H4 (cell line): ENCODE measurements around the gene PDAP1. TPM values are rescaled to one million over a fixed set of nuclear protein-coding genes. Genes with fewer than 3 reads are reported as not detected.
"Not testable (repeated sequence)": the region's sequence is repeated elsewhere in the genome, so short reads cannot be mapped to it uniquely, and the experiment has no call there.

Experiments
- DNase-seq: peaks from one replicate; pipeline ENCODE4 v3.0.0-alpha.2; 2015; ENCODE audit warnings: low spot score
- total RNA-seq: library from RNA; depleted of rRNA; stranded (reverse); fragments of >200 nt; shearing (Covaris generic); gene quantifications from 2 replicates; pipeline ENCODE4 v1.2.3, GENCODE V29; 2014; rRNA removed

PDAP1 gene
- total RNA-seq, 1 experiment from 2014 or later: 147 TPM

- not testable (repeated sequence) for DNase-seq
Measured at GRCh38 chr7:99350641-99351040, 57.8 kb downstream of the PDAP1 start.

Other genes with a start within 250 kb of the PDAP1 start
- gene KPNA7, start 200.5 kb downstream of the PDAP1 start, total RNA-seq: not detected in 2 replicates
- gene MYH16, start 135.8 kb downstream of the PDAP1 start, total RNA-seq: 0.15 TPM in 1 of 2 replicates, not detected in the other
- 207 and 218 TPM in 2 replicates for gene ARPC1A, start 82.7 kb downstream of the PDAP1 start, total RNA-seq
- 495 and 596 TPM in 2 replicates for gene ARPC1B, start 33.9 kb downstream of the PDAP1 start, total RNA-seq
- gene BUD31, start 372 bp upstream of the PDAP1 start, total RNA-seq: 169 and 186 TPM in 2 replicates
- 3.5 and 4.8 TPM in 2 replicates for gene PTCD1, start 30.2 kb upstream of the PDAP1 start, total RNA-seq
- 30.5 and 32.6 TPM in 2 replicates for gene CPSF4, start 30.3 kb upstream of the PDAP1 start, total RNA-seq
- gene ATP5MF, start 57.6 kb upstream of the PDAP1 start, total RNA-seq: 1,624 and 1,916 TPM in 2 replicates
- 2.0 and 2.7 TPM in 2 replicates for gene ZNF789, start 64.3 kb upstream of the PDAP1 start, total RNA-seq
- gene ZNF394, start 91.7 kb upstream of the PDAP1 start, total RNA-seq: 17.0 and 20.8 TPM in 2 replicates
- 13.6 and 14.7 TPM in 2 replicates for gene ZKSCAN5, start 96.1 kb upstream of the PDAP1 start, total RNA-seq
- 9.8 and 11.3 TPM in 2 replicates for gene FAM200A, start 143.5 kb upstream of the PDAP1 start, total RNA-seq
- gene ZNF655, start 150.0 kb upstream of the PDAP1 start, total RNA-seq: 36.4 and 51.2 TPM in 2 replicates
- gene TMEM225B, start 189.7 kb upstream of the PDAP1 start, total RNA-seq: 0.19 and 1.6 TPM in 2 replicates
- gene ZSCAN25, start 208.3 kb upstream of the PDAP1 start, total RNA-seq: 6.9 and 14.2 TPM in 2 replicates